ENCODE measurements around the gene NEK8.

- TF ChIP-seq GATA2 (IDR thresholded peaks at IDR 0.05; ENCODE audit: low read depth, low read length) (no peak), GATA3 (IDR thresholded peaks at IDR 0.05; ENCODE audit: low read depth, low read length) (no peak)
Measured at GRCh38 chr17:28733346-28733745, 4.8 kb downstream of the NEK8 start.

Measured in SH-SY5Y (cell line).